Measurements from ENCODE around the gene TBC1D4.

TBC1D4 gene

GRCh38 chr13:75423946-75424345 lies 58.0 kb downstream of the TBC1D4 start:
- TF ChIP-seq, protein P1, sequence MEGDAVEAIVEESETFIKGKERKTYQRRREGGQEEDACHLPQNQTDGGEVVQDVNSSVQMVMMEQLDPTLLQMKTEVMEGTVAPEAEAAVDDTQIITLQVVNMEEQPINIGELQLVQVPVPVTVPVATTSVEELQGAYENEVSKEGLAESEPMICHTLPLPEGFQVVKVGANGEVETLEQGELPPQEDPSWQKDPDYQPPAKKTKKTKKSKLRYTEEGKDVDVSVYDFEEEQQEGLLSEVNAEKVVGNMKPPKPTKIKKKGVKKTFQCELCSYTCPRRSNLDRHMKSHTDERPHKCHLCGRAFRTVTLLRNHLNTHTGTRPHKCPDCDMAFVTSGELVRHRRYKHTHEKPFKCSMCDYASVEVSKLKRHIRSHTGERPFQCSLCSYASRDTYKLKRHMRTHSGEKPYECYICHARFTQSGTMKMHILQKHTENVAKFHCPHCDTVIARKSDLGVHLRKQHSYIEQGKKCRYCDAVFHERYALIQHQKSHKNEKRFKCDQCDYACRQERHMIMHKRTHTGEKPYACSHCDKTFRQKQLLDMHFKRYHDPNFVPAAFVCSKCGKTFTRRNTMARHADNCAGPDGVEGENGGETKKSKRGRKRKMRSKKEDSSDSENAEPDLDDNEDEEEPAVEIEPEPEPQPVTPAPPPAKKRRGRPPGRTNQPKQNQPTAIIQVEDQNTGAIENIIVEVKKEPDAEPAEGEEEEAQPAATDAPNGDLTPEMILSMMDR (IDR thresholded peaks at IDR 0.05; ENCODE audit: low read depth, low read length), result no peak

GRCh38 chr13:75422028-75422427 lies 59.9 kb downstream of the TBC1D4 start:
- DNase-seq (ENCODE audit: extremely low read depth, low read depth), result no peak
- TF ChIP-seq, protein P1 (IDR thresholded peaks at IDR 0.05; ENCODE audit: low read depth, low read length), result no peak

More at GRCh38 chr13:75423946-75424345, 58.0 kb downstream of the TBC1D4 start:
- no peak for DNase-seq (ENCODE audit: extremely low read depth, low read depth)

GRCh38 chr13:75421133-75421532 lies 60.8 kb downstream of the TBC1D4 start:
- no peak for DNase-seq (ENCODE audit: extremely low read depth, low read depth)
- TF ChIP-seq, protein P1 (IDR thresholded peaks at IDR 0.05; ENCODE audit: low read depth, low read length), result no peak

DNA sequence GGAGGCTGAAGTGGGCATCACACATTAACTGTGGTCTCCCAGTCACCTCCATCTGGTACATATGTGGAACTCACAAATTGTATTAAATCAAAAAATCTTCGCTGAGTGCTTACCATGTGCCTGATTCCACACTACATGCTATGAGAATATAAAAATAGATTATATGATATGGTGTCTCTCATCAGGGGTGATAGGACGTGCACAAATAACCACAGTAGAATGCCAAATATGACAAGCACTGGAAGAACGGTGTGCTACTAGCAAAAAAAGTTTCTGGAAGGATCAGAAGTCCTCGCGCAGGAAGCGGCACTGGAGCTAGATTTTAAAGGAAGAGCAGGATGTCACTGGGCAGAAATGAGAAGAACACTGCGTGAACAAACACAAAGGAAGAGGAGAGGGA lies 62.3 kb downstream of the TBC1D4 start:
- TF ChIP-seq, protein P1 (IDR thresholded peaks at IDR 0.05; ENCODE audit: low read depth, low read length), result no peak

DNA sequence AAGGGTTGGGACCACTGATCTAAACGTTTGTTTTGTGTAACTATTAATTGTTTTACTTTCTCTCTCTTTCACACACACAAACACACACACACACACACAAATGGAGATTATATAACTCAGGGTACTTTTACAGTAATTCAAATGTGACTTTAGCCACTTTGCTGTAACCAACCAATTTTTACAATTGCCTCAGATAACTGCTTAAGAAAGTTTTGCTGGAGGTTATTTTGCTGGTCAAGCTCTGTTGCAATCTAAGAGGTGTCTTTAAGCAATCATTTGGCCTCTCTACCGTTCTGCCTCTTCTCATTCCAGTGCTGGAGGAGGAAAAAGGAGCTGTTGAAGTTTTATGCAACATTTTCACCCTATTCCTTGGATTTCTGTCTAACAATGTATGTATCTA lies 63.0 kb downstream of the TBC1D4 start:
- peak; percentile 19 for DNase-seq (ENCODE audit: extremely low read depth, low read depth)
- TF ChIP-seq, protein P1 (IDR thresholded peaks at IDR 0.05; ENCODE audit: low read depth, low read length), result no peak

More for the DNA sequence above, 62.3 kb downstream of the TBC1D4 start:
- DNase-seq (ENCODE audit: extremely low read depth, low read depth), result no peak

DNA sequence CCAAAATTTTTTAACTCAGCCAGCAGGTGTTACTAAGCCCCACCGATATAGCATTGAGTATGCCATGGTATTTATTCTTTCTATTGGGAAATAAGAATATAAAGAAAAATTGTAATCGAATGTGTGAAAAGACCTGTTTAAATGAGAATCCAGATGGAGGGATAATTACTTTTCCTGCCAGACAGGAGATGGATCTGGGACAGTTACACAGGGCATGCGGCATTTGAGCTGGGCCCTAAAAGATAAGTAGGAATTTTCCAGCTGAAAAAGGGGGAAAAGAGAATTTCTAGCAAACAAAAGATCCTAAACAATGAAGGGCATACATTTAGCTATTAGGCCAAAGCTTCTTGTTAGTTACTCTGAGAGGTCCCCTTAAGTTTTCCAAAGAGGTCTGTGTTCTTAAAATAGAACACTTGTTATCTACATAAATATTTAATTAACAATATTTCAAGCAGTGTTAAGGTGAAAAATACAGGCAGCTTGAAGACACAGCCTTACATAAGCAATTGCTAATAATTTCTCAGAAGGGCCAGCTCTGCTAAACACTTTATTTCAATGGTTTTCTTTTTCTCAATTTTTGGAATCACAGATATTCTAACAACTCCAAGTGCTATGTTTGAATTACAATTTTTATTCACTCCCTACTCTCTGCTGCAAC lies 63.7 kb downstream of the TBC1D4 start:
- TF ChIP-seq, protein P1 (IDR thresholded peaks at IDR 0.05; ENCODE audit: low read depth, low read length), result no peak
- DNase-seq (ENCODE audit: extremely low read depth, low read depth), result no peak

DNA sequence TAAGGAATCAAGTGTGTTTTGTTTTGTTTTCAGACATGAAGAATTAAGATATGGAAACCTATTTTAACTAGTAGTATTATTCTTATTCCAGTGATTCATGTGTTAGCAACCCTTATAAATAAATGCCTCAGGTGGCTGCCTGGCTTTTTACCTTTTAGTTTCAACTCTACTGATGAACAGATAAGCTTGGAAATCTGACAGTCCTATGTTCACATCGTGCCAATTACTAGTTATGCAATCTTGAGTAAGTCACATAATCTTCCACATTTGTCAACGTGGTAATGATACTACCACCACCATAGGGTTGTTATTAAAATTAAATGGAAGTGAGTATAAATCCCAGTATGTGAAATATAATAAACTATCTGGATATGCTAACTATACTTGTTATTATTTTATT lies 64.3 kb downstream of the TBC1D4 start:
- no peak for DNase-seq (ENCODE audit: extremely low read depth, low read depth)
- TF ChIP-seq, protein P1 (IDR thresholded peaks at IDR 0.05; ENCODE audit: low read depth, low read length), result no peak

Measured in AG09319 (cell line).